HK-2 (cell line): Measurements from ENCODE around the gene ALPP.
"Not testable (repeated sequence)": the region's sequence is repeated elsewhere in the genome, so short reads cannot be mapped to it uniquely, and the experiment has no call there.

Experiments
- DNase-seq: peaks from one replicate; pipeline ENCODE4 v3.0.0-alpha.2; 2018; ENCODE audit not compliant: unreplicated experiment

Gene ALPP

DNA sequence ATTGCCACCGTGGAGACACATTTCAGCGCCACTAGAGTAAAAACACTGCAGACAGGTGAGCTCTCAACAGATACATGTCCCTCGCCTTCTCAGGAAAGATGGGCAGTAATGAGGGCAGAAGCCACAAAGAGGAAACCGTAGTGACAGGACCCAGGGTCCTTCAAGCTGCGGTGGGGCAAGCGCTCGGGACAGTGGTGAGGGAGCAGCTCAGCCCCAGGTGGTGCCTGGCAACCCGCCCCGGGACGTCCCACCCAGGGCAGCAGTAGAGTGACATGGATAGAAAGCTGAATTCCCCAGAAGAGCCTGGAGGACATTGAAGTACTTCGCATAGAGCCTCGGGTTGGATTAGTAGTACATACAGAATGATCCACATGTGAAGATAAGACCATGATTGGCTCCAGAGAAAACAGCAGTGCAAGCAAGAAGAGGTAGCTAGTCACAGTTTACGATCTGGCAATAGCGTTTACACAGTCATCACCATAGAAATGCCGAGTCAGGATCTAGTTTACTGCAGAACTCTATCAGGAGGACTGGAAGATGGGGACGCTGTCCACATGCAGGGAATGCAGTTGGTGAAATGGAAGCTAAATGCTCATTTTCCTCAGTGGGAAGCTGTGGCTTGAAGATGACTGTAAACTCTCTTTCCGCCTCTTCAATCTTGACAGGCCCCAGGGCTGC lies 37.4 kb upstream of the ALPP start:
- DNase-seq = no peak

DNA sequence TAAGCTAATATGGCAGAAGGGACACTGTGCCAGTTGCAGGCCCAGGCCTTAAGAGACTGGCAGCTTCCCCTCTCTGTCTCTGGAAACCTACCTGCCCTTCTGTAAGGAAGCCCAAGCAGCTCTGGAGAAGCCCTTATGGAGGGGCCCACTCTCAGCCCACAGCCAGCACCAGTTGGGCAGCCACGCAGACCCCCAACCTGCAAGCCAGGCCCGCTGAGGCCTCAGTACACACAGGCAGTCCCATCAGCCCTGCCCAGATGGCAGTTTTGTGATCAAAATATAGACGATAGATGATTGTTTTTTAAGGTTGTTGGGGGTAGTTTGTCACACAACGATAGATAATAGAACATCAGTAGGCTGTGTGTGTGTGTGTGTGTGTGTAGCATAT lies 36.8 kb upstream of the ALPP start:
- no peak for DNase-seq

- DNase-seq = no peak
Observed at GRCh38 chr2:232342635-232343565, 35.7 kb upstream of the ALPP start.

GRCh38 chr2:232343821-232344220 lies 34.7 kb upstream of the ALPP start:
- DNase-seq = no peak

- DNase-seq = no peak
Observed at GRCh38 chr2:232345251-232345650, 33.3 kb upstream of the ALPP start.

DNA sequence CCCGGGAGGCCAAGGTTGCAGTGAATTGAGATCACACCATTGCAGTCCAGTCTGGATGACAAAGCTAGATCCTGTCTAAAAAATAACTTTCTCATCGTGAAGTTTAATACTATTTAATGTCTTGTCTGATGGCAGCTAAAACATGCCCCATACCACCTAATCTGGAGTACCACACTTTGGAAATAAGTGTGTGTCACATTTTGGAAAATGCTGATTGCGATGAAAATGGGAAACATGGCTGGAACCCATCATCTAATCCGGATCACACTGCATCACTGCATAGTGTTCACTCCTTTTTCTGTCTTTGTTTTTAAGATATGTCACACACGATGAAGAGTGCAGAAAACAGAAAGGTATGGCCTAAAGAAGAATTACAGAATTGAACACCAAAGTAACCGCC lies 31.2 kb upstream of the ALPP start:
- DNase-seq = no peak

DNA sequence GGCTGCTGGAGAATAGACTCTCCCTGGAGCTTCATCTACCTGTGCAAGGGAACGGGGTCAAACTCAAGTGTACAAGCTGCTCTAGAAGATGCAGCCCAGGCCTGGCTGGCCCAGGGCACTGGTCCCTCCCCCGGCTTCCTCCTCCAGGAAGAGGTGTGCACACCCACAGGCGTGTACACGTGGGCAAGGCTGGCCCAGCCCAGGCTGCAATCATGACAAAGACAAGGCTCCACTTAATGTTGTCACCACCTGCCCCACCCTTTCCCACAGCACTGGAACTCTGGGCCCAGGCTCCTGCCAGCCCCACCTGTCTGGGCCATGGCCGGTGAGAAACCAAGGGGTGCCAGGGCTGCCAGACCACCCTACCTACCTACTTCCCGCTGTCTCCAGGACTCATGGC lies 29.6 kb upstream of the ALPP start:
- DNase-seq = no peak

DNA sequence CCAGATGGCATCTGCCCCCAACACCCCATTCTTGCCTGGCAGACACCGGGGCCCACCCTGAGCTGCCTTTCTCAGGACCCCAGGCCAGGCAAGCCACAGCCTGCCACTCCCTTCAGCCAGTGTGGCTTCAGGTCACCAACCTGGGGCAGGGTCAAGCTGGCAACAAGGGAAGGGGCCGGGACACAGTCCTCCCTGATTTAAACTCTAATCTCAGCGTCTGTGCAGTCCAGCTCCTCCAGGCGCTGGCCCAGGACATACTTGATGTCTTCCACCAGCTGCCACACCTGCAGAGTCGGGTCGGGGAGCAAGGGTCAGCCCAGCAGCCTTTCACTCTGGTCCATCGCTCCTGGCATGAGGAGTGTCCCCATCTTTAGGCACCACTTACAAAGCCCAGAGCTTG lies 29.0 kb upstream of the ALPP start:
- DNase-seq = no peak

DNA sequence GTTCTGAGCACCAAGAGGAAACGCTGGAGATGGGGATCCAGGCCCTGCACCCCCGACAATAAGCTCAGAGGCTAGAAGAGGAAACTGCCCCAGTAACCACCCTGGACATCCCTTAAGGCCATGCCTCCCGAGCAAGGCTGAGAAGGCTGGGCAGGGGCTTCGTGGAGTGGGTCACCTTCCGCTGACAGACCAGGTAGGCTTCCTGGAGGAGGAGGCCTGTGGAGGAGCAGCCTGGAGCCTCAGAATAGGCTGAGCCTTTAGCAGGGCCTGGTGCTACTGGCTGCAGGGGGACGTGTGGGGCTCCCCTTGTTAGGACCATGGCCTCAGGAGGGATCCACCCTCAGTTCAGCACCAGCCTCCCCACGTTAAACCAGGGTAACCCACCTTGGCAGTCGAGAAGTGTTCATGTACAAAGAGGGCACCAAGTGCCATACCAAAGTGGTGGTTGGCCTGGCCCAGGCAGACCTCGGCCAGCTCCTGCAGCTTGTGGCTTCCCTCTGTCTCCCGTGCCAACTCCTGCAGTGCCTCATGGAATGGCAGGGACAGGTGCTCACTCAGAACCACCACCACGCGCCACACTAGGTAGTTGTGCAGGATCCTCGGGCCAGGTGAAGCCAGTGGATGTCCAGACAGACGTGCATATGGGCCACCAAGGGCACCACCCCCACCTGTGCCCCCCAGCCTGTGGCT lies 28.5 kb upstream of the ALPP start:
- no peak for DNase-seq

- no peak for DNase-seq
Observed at GRCh38 chr2:232350804-232351685, 27.5 kb upstream of the ALPP start.

DNA sequence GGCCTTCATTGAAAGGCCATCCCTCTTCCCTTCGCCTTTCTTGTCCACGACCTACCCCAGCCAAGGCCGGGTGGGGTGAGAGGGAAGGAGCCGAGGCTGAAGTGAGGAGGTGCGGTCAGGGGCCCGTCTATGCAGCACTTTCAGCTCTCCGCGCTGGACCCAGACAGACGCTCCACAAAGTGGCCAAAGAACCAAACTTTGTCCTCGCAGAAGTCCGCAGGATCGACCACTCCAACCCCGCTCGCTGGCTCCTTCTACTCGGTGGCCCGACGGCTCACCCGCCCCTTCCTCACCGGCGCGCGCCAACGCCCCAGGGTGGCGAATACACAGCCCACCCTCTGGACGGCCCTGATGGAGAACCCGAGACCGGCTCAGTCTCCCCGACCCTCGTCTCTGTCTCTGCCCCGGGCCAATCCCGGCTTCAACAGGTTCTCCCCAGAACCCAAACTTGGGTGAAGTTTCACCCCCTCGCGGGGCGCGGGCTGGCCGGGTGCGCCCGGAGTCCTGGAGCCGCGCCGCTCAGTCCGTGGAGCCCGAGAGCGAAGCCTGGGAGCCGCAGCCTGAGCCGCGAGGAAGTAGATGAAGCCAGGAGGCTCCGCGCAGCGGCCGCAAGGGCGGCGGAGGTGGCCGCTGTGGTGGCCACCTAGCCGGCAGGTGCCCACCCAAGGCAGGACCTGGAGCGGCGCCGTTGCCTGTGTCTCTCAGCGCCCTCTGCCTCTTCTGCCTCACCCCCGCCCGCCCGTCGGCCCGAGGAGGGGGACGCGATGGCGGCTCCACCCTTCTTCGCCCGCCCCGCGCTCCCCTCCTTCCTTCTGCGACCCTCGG lies 26.7 kb upstream of the ALPP start:
- no peak for DNase-seq

GRCh38 chr2:232352511-232353091 lies 25.9 kb upstream of the ALPP start:
- no peak for DNase-seq

GRCh38 chr2:232353096-232353495 lies 25.5 kb upstream of the ALPP start:
- DNase-seq = no peak

- no peak for DNase-seq
Observed at GRCh38 chr2:232353660-232354059, 24.9 kb upstream of the ALPP start.

GRCh38 chr2:232354069-232354468 lies 24.5 kb upstream of the ALPP start:
- DNase-seq = no peak

DNA sequence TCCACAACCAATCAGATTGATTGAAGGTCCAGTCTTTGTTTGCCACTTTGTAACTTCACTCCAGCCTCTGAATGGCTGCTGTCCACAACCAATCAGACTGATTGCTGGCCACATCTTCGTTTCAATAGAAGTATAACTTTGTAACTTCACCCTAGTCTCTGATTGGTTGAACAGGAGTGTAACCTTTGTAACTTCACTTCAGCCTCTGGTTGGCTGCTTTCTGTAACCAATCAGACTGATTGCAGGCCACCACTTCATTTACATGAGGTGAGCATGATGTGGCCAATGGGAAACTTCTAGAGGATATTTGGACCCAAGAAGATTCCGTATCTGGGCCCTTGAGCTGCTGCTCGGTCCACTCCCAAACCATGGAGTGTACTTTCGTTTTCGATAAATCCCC lies 16.9 kb upstream of the ALPP start:
- no peak for DNase-seq

- DNase-seq = no peak
Observed at GRCh38 chr2:232362174-232362900, 16.2 kb upstream of the ALPP start.

GRCh38 chr2:232363064-232363783 lies 15.3 kb upstream of the ALPP start:
- DNase-seq = not testable (repeated sequence)
